D721Med (cell line): ENCODE measurements around the gene WNT6.
A peak's percentile ranks its signal among the peaks of the same experiment; 100 is the strongest.

Source experiments
- DNase-seq: peaks from one replicate; pipeline ENCODE4 v3.0.0; 2011; ENCODE audit warnings: low spot score; ENCODE audit not compliant: insufficient read length
- FAIRE-seq: peaks from 2 replicates; lab custom pipeline; 2011; peaks lifted over from hg19 to GRCh38; lab: Jason Lieb, UNC
- TF ChIP-seq, protein P1 (sequence below): IDR thresholded peaks from 2 replicates; pipeline ENCODE4 v1.5.1; 2012; ENCODE audit warnings: mild to moderate bottlenecking, control low read depth; ENCODE audit not compliant: insufficient read depth; ENCODE audit errors: missing control alignments

The WNT6 gene

DNA sequence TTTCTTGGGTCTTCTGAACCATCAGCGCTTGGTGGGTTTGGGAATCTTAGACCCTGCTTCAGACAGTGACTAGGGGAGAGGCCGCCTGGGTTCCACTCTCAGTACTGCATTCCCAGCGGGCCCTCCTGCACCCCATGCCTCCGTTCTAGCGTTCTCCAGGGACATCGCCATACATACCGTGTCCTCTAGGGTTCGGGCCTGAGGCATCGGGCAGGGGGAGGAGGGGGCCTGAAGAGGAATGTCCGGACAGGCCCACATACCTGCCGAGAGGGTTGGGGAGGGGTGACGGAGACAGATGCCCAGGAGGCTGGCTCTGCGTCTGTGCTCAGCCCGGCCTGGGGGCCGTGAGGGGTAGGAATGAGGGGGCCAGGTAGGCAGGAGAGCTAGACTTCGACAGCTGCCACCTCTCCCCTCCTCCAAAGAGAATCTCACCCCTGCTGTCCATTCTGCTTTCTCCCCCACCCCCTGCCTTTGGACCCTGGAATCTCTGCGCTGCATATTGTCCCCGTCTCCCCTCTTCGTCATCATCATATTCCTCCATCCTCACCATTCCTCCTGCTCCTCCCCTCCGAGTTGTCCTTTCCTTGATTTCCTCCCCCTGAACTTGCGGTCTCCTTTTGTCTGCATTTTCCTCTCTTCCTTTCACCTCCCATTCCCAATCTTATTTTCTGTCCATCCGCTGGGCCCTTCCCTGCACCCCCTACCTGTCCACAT, 13.2 kb downstream of the WNT6 start:
- FAIRE-seq (no peak), DNase-seq (no peak)
- TF ChIP-seq, protein P1, sequence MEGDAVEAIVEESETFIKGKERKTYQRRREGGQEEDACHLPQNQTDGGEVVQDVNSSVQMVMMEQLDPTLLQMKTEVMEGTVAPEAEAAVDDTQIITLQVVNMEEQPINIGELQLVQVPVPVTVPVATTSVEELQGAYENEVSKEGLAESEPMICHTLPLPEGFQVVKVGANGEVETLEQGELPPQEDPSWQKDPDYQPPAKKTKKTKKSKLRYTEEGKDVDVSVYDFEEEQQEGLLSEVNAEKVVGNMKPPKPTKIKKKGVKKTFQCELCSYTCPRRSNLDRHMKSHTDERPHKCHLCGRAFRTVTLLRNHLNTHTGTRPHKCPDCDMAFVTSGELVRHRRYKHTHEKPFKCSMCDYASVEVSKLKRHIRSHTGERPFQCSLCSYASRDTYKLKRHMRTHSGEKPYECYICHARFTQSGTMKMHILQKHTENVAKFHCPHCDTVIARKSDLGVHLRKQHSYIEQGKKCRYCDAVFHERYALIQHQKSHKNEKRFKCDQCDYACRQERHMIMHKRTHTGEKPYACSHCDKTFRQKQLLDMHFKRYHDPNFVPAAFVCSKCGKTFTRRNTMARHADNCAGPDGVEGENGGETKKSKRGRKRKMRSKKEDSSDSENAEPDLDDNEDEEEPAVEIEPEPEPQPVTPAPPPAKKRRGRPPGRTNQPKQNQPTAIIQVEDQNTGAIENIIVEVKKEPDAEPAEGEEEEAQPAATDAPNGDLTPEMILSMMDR, result no peak

DNA sequence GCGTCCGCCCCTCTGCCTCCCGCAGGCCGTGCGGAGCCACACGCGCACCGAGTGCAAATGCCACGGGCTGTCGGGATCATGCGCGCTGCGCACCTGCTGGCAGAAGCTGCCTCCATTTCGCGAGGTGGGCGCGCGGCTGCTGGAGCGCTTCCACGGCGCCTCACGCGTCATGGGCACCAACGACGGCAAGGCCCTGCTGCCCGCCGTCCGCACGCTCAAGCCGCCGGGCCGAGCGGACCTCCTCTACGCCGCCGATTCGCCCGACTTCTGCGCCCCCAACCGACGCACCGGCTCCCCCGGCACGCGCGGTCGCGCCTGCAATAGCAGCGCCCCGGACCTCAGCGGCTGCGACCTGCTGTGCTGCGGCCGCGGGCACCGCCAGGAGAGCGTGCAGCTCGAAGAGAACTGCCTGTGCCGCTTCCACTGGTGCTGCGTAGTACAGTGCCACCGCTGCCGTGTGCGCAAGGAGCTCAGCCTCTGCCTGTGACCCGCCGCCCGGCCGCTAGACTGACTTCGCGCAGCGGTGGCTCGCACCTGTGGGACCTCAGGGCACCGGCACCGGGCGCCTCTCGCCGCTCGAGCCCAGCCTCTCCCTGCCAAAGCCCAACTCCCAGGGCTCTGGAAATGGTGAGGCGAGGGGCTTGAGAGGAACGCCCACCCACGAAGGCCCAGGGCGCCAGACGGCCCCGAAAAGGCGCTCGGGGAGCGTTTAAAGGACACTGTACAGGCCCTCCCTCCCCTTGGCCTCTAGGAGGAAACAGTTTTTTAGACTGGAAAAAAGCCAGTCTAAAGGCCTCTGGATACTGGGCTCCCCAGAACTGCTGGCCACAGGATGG, 14.0 kb downstream of the WNT6 start:
- no peak for FAIRE-seq
- no peak for DNase-seq
- TF ChIP-seq, protein P1, result no peak

DNA sequence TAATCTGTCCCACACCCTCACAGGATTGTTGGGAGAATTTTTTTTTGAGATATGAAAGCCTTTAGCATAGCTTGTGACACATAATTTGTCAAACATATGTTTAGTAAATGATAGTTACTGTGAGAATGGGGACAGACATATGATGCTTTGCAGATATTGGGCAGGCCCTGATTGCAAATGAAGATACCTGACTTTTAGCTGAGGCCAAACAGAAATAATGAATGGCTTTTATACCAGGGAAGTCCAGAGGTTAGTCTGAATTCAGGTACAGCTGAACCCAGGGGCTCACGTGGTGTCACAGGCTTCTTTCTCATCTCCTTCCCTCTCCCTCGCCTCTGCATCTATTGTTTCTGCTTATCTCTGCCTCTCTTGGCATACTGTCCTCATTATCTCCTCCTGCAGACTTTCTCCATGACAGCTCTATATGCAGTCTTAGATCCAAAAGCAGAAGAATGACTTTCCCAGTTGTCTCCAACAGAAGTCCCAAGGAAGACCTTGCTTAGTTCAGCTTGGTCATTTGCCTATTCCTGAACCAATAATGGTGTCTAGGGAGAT, 16.2 kb downstream of the WNT6 start:
- FAIRE-seq (no peak), DNase-seq (no peak)
- TF ChIP-seq, protein P1, result no peak

DNA sequence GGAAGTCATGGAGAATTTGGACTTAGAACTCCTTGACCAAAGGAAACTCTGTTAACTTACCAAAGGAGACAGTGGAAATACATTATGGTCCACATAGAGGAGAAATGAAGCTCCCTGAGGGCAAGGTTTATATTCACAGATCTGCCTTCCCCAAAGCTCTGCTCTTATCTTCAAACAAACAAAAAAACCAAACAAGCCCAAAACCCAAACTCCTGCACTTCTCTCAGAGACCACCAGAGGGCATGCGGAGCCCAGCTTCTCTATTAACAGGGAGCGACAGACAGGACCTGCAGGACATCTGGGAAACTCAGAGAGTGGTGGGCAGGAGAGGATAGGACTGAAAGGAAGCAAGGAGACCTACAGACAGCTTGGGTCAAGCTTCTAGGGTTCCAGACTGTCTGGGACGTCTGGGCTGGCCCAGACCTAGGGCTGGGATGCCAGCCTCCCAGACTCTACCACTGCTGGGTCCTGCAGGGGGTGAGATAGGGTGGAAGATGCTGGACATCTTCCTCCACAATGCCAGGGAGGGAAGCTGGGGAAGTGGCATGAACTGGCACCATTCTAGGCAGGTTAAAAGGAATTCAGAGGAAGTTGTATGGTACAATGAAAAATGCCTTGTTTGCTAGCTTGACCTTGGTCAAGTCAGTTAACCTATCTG, 17.1 kb downstream of the WNT6 start:
- DNase-seq, result peak; percentile 73
- TF ChIP-seq, protein P1, result peak; percentile 98
- FAIRE-seq, result no peak

- TF ChIP-seq, protein P1, result no peak
- DNase-seq (no peak), FAIRE-seq (no peak)
These were observed 17.7 kb downstream of the WNT6 start for GRCh38 chr2:218877331-218877730.

DNA sequence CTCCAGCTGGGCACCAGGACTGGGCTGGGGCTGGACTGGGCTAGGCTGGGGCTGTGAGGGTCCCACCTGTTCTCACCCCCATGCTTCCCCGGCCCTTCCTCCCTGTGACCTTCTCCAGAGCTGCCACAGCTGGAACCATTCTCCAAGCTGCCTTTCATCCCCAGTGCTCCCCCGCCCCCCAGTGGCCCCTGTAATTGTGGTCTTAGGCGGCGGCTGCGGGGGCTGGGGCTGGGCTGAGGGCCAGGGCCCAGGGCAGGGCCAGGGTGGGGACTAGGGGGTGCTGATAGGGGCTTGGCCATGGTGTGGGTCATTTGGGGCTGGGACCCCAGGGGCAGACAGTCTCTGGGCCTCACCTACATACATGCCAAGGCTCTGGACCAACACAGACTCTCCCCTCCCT, 18.3 kb downstream of the WNT6 start:
- TF ChIP-seq, protein P1, result no peak
- FAIRE-seq, result no peak
- no peak for DNase-seq
